Measurements from ENCODE around the gene HELQ.
"Not testable (repeated sequence)": the region's sequence is repeated elsewhere in the genome, so short reads cannot be mapped to it uniquely, and the experiment has no call there.

Gene HELQ

GRCh38 chr4:83405844-83406816 lies 49.5 kb downstream of the HELQ start:
- DNase-seq (ENCODE audit: low spot score in 2 of 2) = no peak
- Mint-ChIP-seq H3K4me1 (no peaks in the 10 kb centered on the region), H3K27ac (no peak overlapping the region), H3K4me3 (no peak overlapping the region), H3K36me3 (peaks cover 30% of the 10 kb centered on the region), H3K9me3 (no peaks in the 10 kb centered on the region), H3K27me3 (no peaks in the 10 kb centered on the region)
- ATAC-seq (ENCODE audit: low read depth) = no peak

- not testable (repeated sequence) for ATAC-seq (ENCODE audit: low read depth); H3K27me3 Mint-ChIP-seq; H3K4me3 Mint-ChIP-seq; H3K9me3 Mint-ChIP-seq; H3K4me1 Mint-ChIP-seq; DNase-seq (ENCODE audit: low spot score in 2 of 2); H3K27ac Mint-ChIP-seq
- peaks cover 33% of the 10 kb centered on the region for H3K36me3 Mint-ChIP-seq
These were observed 57.5 kb downstream of the HELQ start for GRCh38 chr4:83398158-83398557.

DNA sequence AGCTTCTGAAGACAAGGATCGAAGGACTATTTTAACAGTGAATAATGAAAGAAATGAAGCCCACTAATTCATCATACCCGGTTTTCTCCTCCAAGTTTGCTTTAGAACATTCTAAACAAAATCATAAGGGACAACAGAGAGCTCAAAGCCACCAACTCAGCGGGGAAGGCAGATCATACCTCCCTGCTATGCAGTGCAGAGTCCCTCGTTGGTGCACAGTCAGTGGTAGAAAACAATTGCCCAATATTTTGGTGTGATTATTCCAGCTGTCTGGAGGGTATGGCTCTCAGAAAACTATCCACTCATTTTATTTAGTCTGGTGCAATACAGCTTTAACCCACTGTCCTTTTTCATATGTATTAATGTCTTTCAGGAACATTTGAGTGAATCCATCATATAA lies 61.7 kb downstream of the HELQ start:
- Mint-ChIP-seq H3K27me3 (peaks cover 2% of the 10 kb centered on the region), H3K4me3 (no peak overlapping the region), H3K36me3 (peaks cover 10% of the 10 kb centered on the region), H3K9me3 (no peaks in the 10 kb centered on the region), H3K4me1 (no peaks in the 10 kb centered on the region), H3K27ac (no peak overlapping the region)
- ATAC-seq (ENCODE audit: low read depth) (no peak), DNase-seq (ENCODE audit: low spot score in 2 of 2) (no peak)

GRCh38 chr4:83392562-83392961 lies 63.1 kb downstream of the HELQ start:
- Mint-ChIP-seq H3K27me3 (peaks cover 2% of the 10 kb centered on the region), H3K4me1 (no peaks in the 10 kb centered on the region), H3K27ac (no peak overlapping the region), H3K4me3 (no peak overlapping the region), H3K9me3 (no peaks in the 10 kb centered on the region), H3K36me3 (peaks cover 4% of the 10 kb centered on the region)
- ATAC-seq (ENCODE audit: low read depth) = no peak
- DNase-seq (ENCODE audit: low spot score in 2 of 2) = no peak

DNA sequence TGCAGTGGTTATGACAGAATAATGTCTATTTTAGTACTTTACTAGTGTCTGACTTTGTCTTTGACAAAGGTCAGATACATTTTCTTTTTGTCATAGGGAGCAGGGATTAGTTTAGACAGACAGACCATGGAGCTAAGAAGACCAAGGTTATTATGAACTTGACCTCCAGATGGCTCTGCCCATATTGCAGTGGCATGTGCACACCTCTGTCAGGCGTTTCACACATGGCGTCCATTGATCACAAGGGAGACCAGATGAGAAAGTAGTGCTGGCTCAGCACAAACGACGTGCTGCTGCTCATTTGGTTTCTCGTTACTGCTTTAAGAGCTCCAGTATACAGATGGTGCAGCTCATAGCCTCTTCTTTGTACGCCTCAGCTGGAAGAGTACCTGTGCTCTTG lies 64.7 kb downstream of the HELQ start:
- H3K27ac Mint-ChIP-seq = no peak overlapping the region
- peaks cover 2% of the 10 kb centered on the region for H3K27me3 Mint-ChIP-seq
- no peak overlapping the region for H3K4me3 Mint-ChIP-seq
- H3K9me3 Mint-ChIP-seq = no peaks in the 10 kb centered on the region
- ATAC-seq (ENCODE audit: low read depth) (no peak), DNase-seq (ENCODE audit: low spot score in 2 of 2) (no peak)
- H3K4me1 Mint-ChIP-seq = peaks cover 6% of the 10 kb centered on the region
- no peaks in the 10 kb centered on the region for H3K36me3 Mint-ChIP-seq

DNA sequence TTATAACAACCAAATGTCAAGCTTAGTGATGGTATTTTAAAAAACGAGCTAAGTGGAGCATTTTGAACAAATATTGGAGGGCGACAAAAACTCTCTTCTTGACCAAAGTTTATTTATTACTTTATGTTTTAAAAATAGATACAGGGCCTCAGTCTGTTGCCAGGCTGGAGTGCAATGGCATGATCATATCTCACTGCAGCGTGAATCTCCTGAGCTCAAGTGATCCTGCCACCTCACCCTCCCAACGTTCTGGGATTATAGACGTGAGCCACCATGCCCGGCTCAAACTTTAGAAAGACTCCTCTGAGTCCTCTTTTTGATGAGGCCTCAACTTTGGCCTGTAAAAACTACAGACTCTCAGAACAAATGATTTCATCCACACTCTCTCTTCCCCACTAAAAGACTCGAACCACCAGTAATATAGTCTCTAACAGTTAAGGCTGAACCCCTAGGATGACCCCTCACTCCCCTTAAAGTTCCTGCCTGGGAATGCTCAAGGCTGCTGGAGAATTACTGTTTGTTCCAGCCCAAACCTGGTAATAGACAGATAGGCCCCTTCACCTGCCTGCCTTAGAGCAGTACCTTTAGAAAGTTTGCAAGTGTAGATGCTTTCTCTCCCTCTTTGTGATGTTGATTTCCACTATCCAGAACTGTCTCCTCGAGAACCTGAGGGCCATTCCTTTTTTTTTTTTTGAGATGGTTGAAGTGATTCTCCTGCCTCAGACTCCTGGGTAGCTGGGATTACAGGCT lies 65.7 kb downstream of the HELQ start:
- H3K4me3 Mint-ChIP-seq = no peak overlapping the region
- peaks cover 6% of the 10 kb centered on the region for H3K4me1 Mint-ChIP-seq
- H3K27me3 Mint-ChIP-seq = peaks cover 2% of the 10 kb centered on the region
- H3K27ac Mint-ChIP-seq = no peak overlapping the region
- ATAC-seq (ENCODE audit: low read depth) (no peak), DNase-seq (ENCODE audit: low spot score in 2 of 2) (no peak)
- H3K9me3 Mint-ChIP-seq = no peaks in the 10 kb centered on the region
- no peaks in the 10 kb centered on the region for H3K36me3 Mint-ChIP-seq

GRCh38 chr4:83389037-83389720 lies 66.4 kb downstream of the HELQ start:
- Mint-ChIP-seq H3K27ac (no peak overlapping the region), H3K4me1 (peaks cover 6% of the 10 kb centered on the region), H3K4me3 (no peak overlapping the region), H3K9me3 (no peaks in the 10 kb centered on the region), H3K27me3 (peaks cover 2% of the 10 kb centered on the region), H3K36me3 (peaks cover 1% of the 10 kb centered on the region)
- ATAC-seq (ENCODE audit: low read depth) (no peak), DNase-seq (ENCODE audit: low spot score in 2 of 2) (no peak)

- Mint-ChIP-seq H3K27ac (no peak overlapping the region), H3K36me3 (peaks cover 2% of the 10 kb centered on the region), H3K27me3 (peaks cover 2% of the 10 kb centered on the region), H3K4me1 (peaks cover 6% of the 10 kb centered on the region), H3K9me3 (no peaks in the 10 kb centered on the region), H3K4me3 (no peak overlapping the region)
- no peak for DNase-seq (ENCODE audit: low spot score in 2 of 2)
- no peak for ATAC-seq (ENCODE audit: low read depth)
These were observed 67.3 kb downstream of the HELQ start for GRCh38 chr4:83388313-83388676.

DNA sequence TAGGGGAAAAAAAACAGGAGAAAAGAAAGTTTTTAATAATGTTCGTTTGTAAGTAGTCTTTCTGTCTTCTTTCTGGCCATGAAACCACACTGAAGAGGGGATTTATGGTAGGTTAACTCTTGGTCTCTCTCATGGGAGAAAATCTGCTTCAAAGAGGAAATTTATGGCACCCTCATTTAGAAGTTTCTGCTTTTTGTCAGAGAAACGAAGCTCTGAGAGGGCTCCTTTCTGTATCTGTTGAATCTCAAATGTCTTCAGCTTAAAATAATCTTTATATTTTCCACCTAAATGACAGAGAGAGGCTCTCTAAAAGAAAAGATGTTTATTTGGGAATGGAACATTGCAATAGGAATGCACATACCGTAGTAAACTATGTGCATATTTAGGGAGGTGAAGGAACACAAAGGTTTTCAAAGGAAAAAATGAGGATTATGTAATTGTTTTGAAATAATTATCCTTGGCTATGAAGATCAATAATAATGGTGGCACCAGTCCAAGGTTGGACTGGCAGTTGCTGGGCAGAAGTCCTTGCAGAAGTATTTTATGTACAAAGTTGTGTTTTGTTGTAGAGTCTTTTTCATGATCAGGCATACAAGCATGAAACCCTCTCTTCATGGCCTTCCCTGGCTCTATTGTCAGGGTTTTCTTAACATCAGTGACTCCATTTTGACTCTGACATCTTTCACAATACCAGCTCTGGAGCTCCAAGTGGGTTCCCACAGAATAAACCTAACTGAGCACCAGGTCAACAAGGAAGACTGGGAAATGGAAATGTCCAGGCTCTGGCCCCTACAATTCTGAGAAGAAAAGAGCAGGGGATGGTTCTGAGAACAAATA lies 67.9 kb downstream of the HELQ start:
- DNase-seq (ENCODE audit: low spot score in 2 of 2) = no peak
- Mint-ChIP-seq H3K27me3 (no peaks in the 10 kb centered on the region), H3K27ac (peak overlapping the region; percentile 54), H3K4me1 (peaks cover 6% of the 10 kb centered on the region), H3K4me3 (peak overlapping the region; percentile 21), H3K9me3 (peaks cover under 1% of the 10 kb centered on the region), H3K36me3 (peaks cover 2% of the 10 kb centered on the region)
- no peak for ATAC-seq (ENCODE audit: low read depth)

DNA sequence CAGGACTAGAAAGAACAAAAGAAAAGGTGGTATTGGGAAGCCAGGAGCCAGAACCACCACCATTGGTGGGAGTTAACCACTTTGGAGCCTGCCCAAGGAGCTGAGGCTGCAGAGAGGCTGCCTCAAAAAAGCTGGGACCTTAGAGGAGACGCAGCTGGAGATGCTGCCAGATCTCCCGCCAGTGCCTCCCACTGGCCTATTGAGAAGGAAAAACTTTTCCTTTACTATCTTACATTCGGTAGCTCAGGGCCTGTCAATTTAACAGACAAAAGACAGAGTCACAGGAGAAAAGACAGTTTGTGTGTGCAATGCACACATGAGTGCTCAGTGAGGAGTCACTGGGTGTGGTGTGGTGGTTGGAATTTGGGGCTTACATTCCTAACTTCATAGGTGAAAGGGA lies 68.6 kb downstream of the HELQ start:
- DNase-seq (ENCODE audit: low spot score in 2 of 2) = no peak

DNA sequence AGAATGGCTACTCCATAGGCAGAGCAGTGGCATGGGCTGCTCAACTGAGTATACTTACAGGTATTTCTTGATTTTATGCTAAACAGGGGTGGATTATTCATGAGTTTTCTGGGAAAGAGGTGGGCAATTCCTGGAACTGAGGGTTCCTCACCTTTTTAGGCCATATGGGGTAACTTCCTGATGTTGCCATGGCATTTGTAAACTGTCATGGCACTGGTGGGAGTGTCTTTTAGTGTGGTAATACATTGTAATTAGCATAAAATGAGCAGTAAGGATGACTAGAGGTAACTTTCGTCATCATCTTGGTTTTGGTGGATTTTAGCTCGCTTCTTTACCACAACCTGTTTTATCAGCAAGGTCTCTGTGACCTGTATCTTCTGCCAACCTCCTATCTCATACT lies 72.8 kb downstream of the HELQ start:
- H3K9me3 Mint-ChIP-seq = peaks cover 9% of the 10 kb centered on the region
- ATAC-seq (ENCODE audit: low read depth) = no peak
- H3K36me3 Mint-ChIP-seq = peaks cover 7% of the 10 kb centered on the region
- no peak overlapping the region for H3K4me3 Mint-ChIP-seq
- peaks cover 6% of the 10 kb centered on the region for H3K4me1 Mint-ChIP-seq
- no peak for DNase-seq (ENCODE audit: low spot score in 2 of 2)
- no peak overlapping the region for H3K27ac Mint-ChIP-seq
- peaks cover 3% of the 10 kb centered on the region for H3K27me3 Mint-ChIP-seq

More for the DNA sequence above, 68.6 kb downstream of the HELQ start:
- Mint-ChIP-seq H3K4me3 (peak overlapping the region; percentile 21), H3K9me3 (peaks cover 3% of the 10 kb centered on the region), H3K4me1 (peaks cover 6% of the 10 kb centered on the region), H3K27me3 (no peaks in the 10 kb centered on the region), H3K36me3 (peaks cover 2% of the 10 kb centered on the region), H3K27ac (peak overlapping the region; percentile 54)
- no peak for ATAC-seq (ENCODE audit: low read depth)

GRCh38 chr4:83381173-83381572 lies 74.5 kb downstream of the HELQ start:
- H3K36me3 Mint-ChIP-seq = peaks cover 9% of the 10 kb centered on the region
- no peak overlapping the region for H3K27ac Mint-ChIP-seq
- no peak for ATAC-seq (ENCODE audit: low read depth)
- no peak overlapping the region for H3K4me3 Mint-ChIP-seq
- no peaks in the 10 kb centered on the region for H3K4me1 Mint-ChIP-seq
- peaks cover 18% of the 10 kb centered on the region for H3K9me3 Mint-ChIP-seq
- peaks cover 4% of the 10 kb centered on the region for H3K27me3 Mint-ChIP-seq
- no peak for DNase-seq (ENCODE audit: low spot score in 2 of 2)

GRCh38 chr4:83378419-83378818 lies 77.2 kb downstream of the HELQ start:
- Mint-ChIP-seq H3K36me3 (peaks cover 9% of the 10 kb centered on the region), H3K27ac (no peak overlapping the region), H3K4me1 (no peaks in the 10 kb centered on the region), H3K27me3 (peaks cover 5% of the 10 kb centered on the region), H3K9me3 (peaks cover 20% of the 10 kb centered on the region), H3K4me3 (no peak overlapping the region)
- DNase-seq (ENCODE audit: low spot score in 2 of 2) (peak; percentile 21), ATAC-seq (ENCODE audit: low read depth) (no peak)

Measured in memory B cell (primary cell).